Sigmoid colon (tissue), 7 donors: ENCODE measurements around the gene CYSRT1. TPM values are rescaled to one million over a fixed set of nuclear protein-coding genes. Genes with fewer than 3 reads are reported as not detected.
"Not testable (repeated sequence)": the region's sequence is repeated elsewhere in the genome, so short reads cannot be mapped to it uniquely, and the experiment has no call there.

Experiments
- DNase-seq: peaks from one replicate; pipeline ENCODE4 v3.0.0-alpha.2; 2019
- H3K27ac ChIP-seq, 4 donors: fragments of 200-600 bp; sonication (generic); one replicate each; pipeline ENCODE4 v1.5.1; 2016 to 2019; ENCODE audit warnings: mild to moderate bottlenecking in 1 of 4
- H3K27me3 ChIP-seq, 3 donors: fragments of 200-600 bp; sonication (generic); one replicate each; pipeline ENCODE4 v1.5.1; 2019; ENCODE audit warnings: mild to moderate bottlenecking in 1 of 3
- H3K36me3 ChIP-seq, 4 donors: fragments of 200-600 bp; sonication (generic); one replicate each; pipeline ENCODE4 v1.5.1; 2016 to 2019
- H3K4me1 ChIP-seq, 4 donors: fragments of 200-600 bp; sonication (generic); one replicate each; pipeline ENCODE4 v1.5.1; 2017 to 2019
- H3K4me3 ChIP-seq, 4 donors: fragments of 200-600 bp; sonication (generic); one replicate each; pipeline ENCODE4 v1.5.1; 2017 to 2019; ENCODE audit warnings: mild to moderate bottlenecking in 2 of 4, moderate library complexity in 1 of 4
- H3K9me3 ChIP-seq, 4 donors: fragments of 200-600 bp in 3 of 4; sonication (generic) in 3 of 4; one replicate each; pipeline versions ENCODE4 v1.5.1 to v1.6.1; 2013 to 2019
- CTCF ChIP-seq, 4 experiments: fragments of 450-650 bp in 3 of 4; fragments of 200-600 bp in 1 of 4; IDR thresholded peaks; one replicate each; pipeline ENCODE4 v1.5.1; 2016 to 2019; ENCODE audit warnings: antibody characterized with exemption in 4 of 4, mild to moderate bottlenecking in 3 of 4, moderate library complexity in 2 of 4
- EP300 ChIP-seq, 4 donors: sonication (generic); formaldehyde crosslinking; IDR thresholded peaks; one replicate each; pipeline ENCODE4 v1.6.1; 2017; ENCODE audit warnings: antibody characterized with exemption in 4 of 4
- POLR2A ChIP-seq, 2 donors: fragments of 450-650 bp; IDR thresholded peaks; one replicate each; pipeline ENCODE4 v1.6.1; 2016; ENCODE audit warnings: antibody characterized with exemption in 2 of 2, mild to moderate bottlenecking in 2 of 2, moderate library complexity in 2 of 2
- POLR2AphosphoS5 ChIP-seq, 4 donors: sonication (generic); formaldehyde crosslinking; IDR thresholded peaks; one replicate each; pipeline ENCODE4 v1.6.1; 2017; ENCODE audit warnings: antibody characterized with exemption in 4 of 4
- WGBS, 2 donors: extraction: QIAGEN DNeasy Blood & Tissue Kit; methylation state at CpG; one replicate each; pipeline ENCODE4 v1.1.7; 2013; 5-methylcytosine and 5-hydroxymethylcytosine counted together
- intact Hi-C: fragments of 100-400 bp; cut with DNase I; formaldehyde crosslinking; loops from one replicate; pipeline ENCODE4 v1.15.1; 2023
- polyA plus RNA-seq, 3 donors: library from polyadenylated mRNA; stranded (reverse); fragments of 200-250 nt; gene quantifications; one replicate each; pipeline ENCODE4 v1.2.3, GENCODE V29; 2013
- total RNA-seq, 4 donors: library from RNA; depleted of rRNA; stranded (reverse); fragments of >200 nt; gene quantifications; one replicate each; pipeline ENCODE4 v1.1.0, GENCODE V29; 2016
- donor health status: healthy with polysubstance abuse.
- donor health status: Bipolar disorder and iron deficiency.
- donor health status: healthy.

Gene CYSRT1
- total and polyA plus RNA-seq, 7 donors, result 0.33 to 1.2 (median 0.54) TPM; not detected in 4

- TF ChIP-seq CTCF (IDR thresholded peaks at IDR 0.05), result peak in 3 of 4 experiments; percentile 35 to 51 (median 36)
- peaks cover 9 to 63% (median 41%) of the 10 kb centered on the region in 4 donors for H3K36me3 ChIP-seq
- intact Hi-C loops, H3K4me3 ChIP-seq, H3K27ac ChIP-seq, H3K9me3 ChIP-seq, DNase-seq, H3K4me1 ChIP-seq, H3K27me3 ChIP-seq: not testable (repeated sequence)
- 35 to 49% methylated on average over 15 of the region's 15 CpGs for WGBS, 2 donors
Observed at GRCh38 chr9:137262173-137262908, 37.4 kb downstream of the CYSRT1 start.

GRCh38 chr9:137262909-137263285 lies 37.9 kb downstream of the CYSRT1 start:
- H3K27me3 ChIP-seq, result no peaks in the 10 kb centered on the region
- H3K9me3 ChIP-seq, result no peaks in the 10 kb centered on the region
- no peaks in the 10 kb centered on the region for H3K4me1 ChIP-seq
- DNase-seq, result no peak
- 93 to 94% methylated on average over 24 of the region's 24 CpGs for WGBS, 2 donors
- H3K4me3 ChIP-seq, result no peak overlapping the region
- H3K27ac ChIP-seq, result no peak overlapping the region
- TF ChIP-seq POLR2A (IDR thresholded peaks at IDR 0.05), result no peak
- TF ChIP-seq POLR2AphosphoS5 (IDR thresholded peaks at IDR 0.05), result no peak
- no peak for TF ChIP-seq EP300 (IDR thresholded peaks at IDR 0.05)
- TF ChIP-seq CTCF (IDR thresholded peaks at IDR 0.05), result no peak
- intact Hi-C loops, result no loop called here
- H3K36me3 ChIP-seq, result peaks cover 9 to 64% (median 41%) of the 10 kb centered on the region in 4 donors

GRCh38 chr9:137263506-137263905 lies 38.5 kb downstream of the CYSRT1 start:
- TF ChIP-seq POLR2A (IDR thresholded peaks at IDR 0.05) (no peak), CTCF (IDR thresholded peaks at IDR 0.05) (no peak), EP300 (IDR thresholded peaks at IDR 0.05) (no peak), POLR2AphosphoS5 (IDR thresholded peaks at IDR 0.05) (no peak)
- no peak for DNase-seq
- intact Hi-C loops, result no loop called here
- Histone ChIP-seq H3K4me1 (peaks cover 0 to 5% (median 3%) of the 10 kb centered on the region in 4 donors), H3K27me3 (no peaks in the 10 kb centered on the region), H3K4me3 (no peak overlapping the region), H3K27ac (no peak overlapping the region), H3K36me3 (peaks cover 9 to 62% (median 41%) of the 10 kb centered on the region in 4 donors), H3K9me3 (no peaks in the 10 kb centered on the region)
- WGBS, 2 donors, result 84 to 86% methylated on average over 10 of the region's 10 CpGs

GRCh38 chr9:137264067-137264466 lies 39.1 kb downstream of the CYSRT1 start:
- no peaks in the 10 kb centered on the region for H3K27me3 ChIP-seq
- 95 to 96% methylated on average over 22 of the region's 22 CpGs for WGBS, 2 donors
- peaks cover 9 to 56% (median 36%) of the 10 kb centered on the region in 4 donors for H3K36me3 ChIP-seq
- H3K9me3 ChIP-seq, result no peaks in the 10 kb centered on the region
- intact Hi-C loops, result no loop called here
- DNase-seq, result no peak
- peaks cover 0 to 11% (median 9%) of the 10 kb centered on the region in 4 donors for H3K4me1 ChIP-seq
- no peak overlapping the region for H3K4me3 ChIP-seq
- no peak overlapping the region for H3K27ac ChIP-seq
- TF ChIP-seq POLR2A (IDR thresholded peaks at IDR 0.05), result no peak
- no peak for TF ChIP-seq CTCF (IDR thresholded peaks at IDR 0.05)
- TF ChIP-seq EP300 (IDR thresholded peaks at IDR 0.05), result no peak
- no peak for TF ChIP-seq POLR2AphosphoS5 (IDR thresholded peaks at IDR 0.05)
